COR-L47 (cell line): ENCODE measurements around the gene SESN3.

Source experiments
- DNase-seq: peaks from one replicate; lab custom pipeline; 2025; lab: John Stamatoyannopoulos, UW

The SESN3 gene

GRCh38 chr11:95119361-95120060, 111.5 kb downstream of the SESN3 start:
- no peak for DNase-seq

DNA sequence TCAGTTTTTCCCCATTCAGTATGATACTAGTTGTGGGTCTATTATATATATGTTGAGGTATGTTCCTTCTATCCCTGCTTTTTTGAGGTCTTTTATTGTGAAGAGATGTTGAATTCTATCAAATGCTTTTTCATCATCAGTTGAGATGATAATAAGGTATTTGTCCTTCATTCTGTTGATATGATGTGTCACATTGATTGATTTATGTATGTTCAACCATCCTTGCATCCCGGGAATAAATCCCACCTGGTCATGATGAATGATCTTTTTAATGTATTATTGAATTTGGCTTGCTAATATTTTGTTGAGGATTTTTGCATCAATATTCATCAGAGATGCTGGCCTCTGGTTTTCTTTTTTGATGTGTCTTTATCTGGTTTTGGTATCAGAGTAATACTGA, 115.4 kb downstream of the SESN3 start:
- no peak for DNase-seq
